ENCODE results near the gene AKT2. TPM values are rescaled to one million over a fixed set of nuclear protein-coding genes. Genes with fewer than 3 reads are reported as not detected.

Gene AKT2
- total RNA-seq, 1 experiment from 2014 or later: 2,376 TPM

- Histone ChIP-seq H3K27me3 (ENCODE audit: control insufficient read depth, insufficient read depth, low read length) (peaks cover 11% of the 10 kb centered on the region; the same call in 1 of the 2 replicates), H3K27ac (ENCODE audit: low read length) (no peak overlapping the region), H3K36me3 (ENCODE audit: control insufficient read depth, insufficient read depth, low read length) (peaks cover 3% of the 10 kb centered on the region; the same call in 1 of the 2 replicates), H3K4me3 (ENCODE audit: low read depth in 2 of 2, low read length in 2 of 2) (no peak overlapping the region), H3K9me3 (ENCODE audit: control insufficient read depth, insufficient read depth, low read depth, low read length) (no peaks in the 10 kb centered on the region), H3K4me1 (ENCODE audit: control insufficient read depth, insufficient read depth, low read length) (peaks cover 48% of the 10 kb centered on the region)
- in situ Hi-C loops (cut with HindIII; ENCODE audit: low pct_unique_long_range_greater_than_20kb, low sequenced_read_pairs) (loop anchor here (5.0 kb wide), 3 partner anchors 36 to 91 kb away; partner anchors contain the start of gene MAP3K10), intact Hi-C loops (cut with micrococcal nuclease; ENCODE audit: unreplicated experiment) (no loop called here)
- CTCF ChIA-PET: interaction anchor here (0.6 to 5.3 kb wide), 14 partner anchors 10 to 461 kb away, joined by 3 to 62 read pairs (median 4); partner anchors contain the start of gene TTC9B
- POLR2A ChIA-PET: interaction anchor here (0.5 to 1.7 kb wide), 12 partner anchors 12 to 239 kb away, joined by 3 to 17 read pairs (median 5); no protein-coding TSS in a partner anchor
- no peak for TF ChIP-seq REST (IDR thresholded peaks at IDR 0.05; ENCODE audit: insufficient read depth in 1 of 2, low read depth in 2 of 2, low read length in 1 of 2)
- no peak for TF ChIP-seq POLR2AphosphoS5 (IDR thresholded peaks at IDR 0.05; ENCODE audit: low read depth, low read length)
- no peak for TF ChIP-seq SIN3A (IDR thresholded peaks at IDR 0.05; ENCODE audit: borderline replicate concordance, insufficient read depth, low read depth, low read length)
- TF ChIP-seq TCF7L2 (IDR thresholded peaks at IDR 0.05; ENCODE audit: low read depth, low read length): no peak
- no peak for TF ChIP-seq CTCF (IDR thresholded peaks at IDR 0.05)
- no TSS peak for BruUV-seq (replicated peaks)
- ATAC-seq (no peak), DNase-seq (ENCODE audit: low read depth, low spot score) (no peak)
Observed at GRCh38 chr19:40228346-40228745, 56.8 kb downstream of the AKT2 start.

GRCh38 chr19:40225440-40226305 lies 59.5 kb downstream of the AKT2 start:
- TF ChIP-seq TCF7L2 (IDR thresholded peaks at IDR 0.05; ENCODE audit: low read depth, low read length) (no peak), SIN3A (IDR thresholded peaks at IDR 0.05; ENCODE audit: borderline replicate concordance, insufficient read depth, low read depth, low read length) (no peak), CTCF (IDR thresholded peaks at IDR 0.05) (no peak), POLR2AphosphoS5 (IDR thresholded peaks at IDR 0.05; ENCODE audit: low read depth, low read length) (no peak), REST (IDR thresholded peaks at IDR 0.05; ENCODE audit: insufficient read depth in 1 of 2, low read depth in 2 of 2, low read length in 1 of 2) (no peak)
- DNase-seq (ENCODE audit: low read depth, low spot score) (no peak), ATAC-seq (peak; percentile 35)
- no TSS peak for BruUV-seq (replicated peaks)
- H3K9me3 ChIP-seq (ENCODE audit: control insufficient read depth, insufficient read depth, low read depth, low read length): peaks cover 9% of the 10 kb centered on the region; the same call in 1 of the 2 replicates
- CTCF ChIA-PET: interaction anchor here (0.6 to 5.3 kb wide), 19 partner anchors 9 to 920 kb away, joined by 3 to 62 read pairs (median 6); no protein-coding TSS in a partner anchor
- H3K27ac ChIP-seq (ENCODE audit: low read length): peak overlapping the region; percentile 2
- intact Hi-C loops (cut with micrococcal nuclease; ENCODE audit: unreplicated experiment) (no loop called here), in situ Hi-C loops (cut with HindIII; ENCODE audit: low pct_unique_long_range_greater_than_20kb, low sequenced_read_pairs) (loop anchor here (5.0 kb wide), 3 partner anchors 33 to 88 kb away; partner anchors contain the start of gene MAP3K10)
- peak overlapping the region; percentile 18 to 46 for H3K4me3 ChIP-seq (ENCODE audit: low read depth in 2 of 2, low read length in 2 of 2)
- no peaks in the 10 kb centered on the region for H3K36me3 ChIP-seq (ENCODE audit: control insufficient read depth, insufficient read depth, low read length)
- POLR2A ChIA-PET: interaction anchor here (0.6 kb wide), 2 partner anchors 33 to 47 kb away, joined by 9 read pairs; no protein-coding TSS in a partner anchor
- H3K27me3 ChIP-seq (ENCODE audit: control insufficient read depth, insufficient read depth, low read length): peaks cover 11% of the 10 kb centered on the region; the same call in 1 of the 2 replicates
- peaks cover 24% of the 10 kb centered on the region for H3K4me1 ChIP-seq (ENCODE audit: control insufficient read depth, insufficient read depth, low read length)

All from Panc1 (cell line).